T-helper 1 cell (primary cell): Measurements from ENCODE around the gene DPH7.
"Not testable (repeated sequence)": the region's sequence is repeated elsewhere in the genome, so short reads cannot be mapped to it uniquely, and the experiment has no call there.

Experiments used
- DNase-seq, 5 donors: peaks; one replicate each; pipeline ENCODE4 v3.0.0-alpha.2; 2012 to 2020

DPH7 gene

GRCh38 chr9:137606005-137606621 is 27.4 kb upstream of the DPH7 start:
- DNase-seq: no peak

GRCh38 chr9:137605121-137606004 is 26.6 kb upstream of the DPH7 start, which contains the start of gene ARRDC1:
Gene ARRDC1, plus strand, starts transcription at chr9:137605686. Its CDS starts 32 bp downstream, at chr9:137605718.
- peak; percentile 87 to 95 (median 89) for DNase-seq

DNA sequence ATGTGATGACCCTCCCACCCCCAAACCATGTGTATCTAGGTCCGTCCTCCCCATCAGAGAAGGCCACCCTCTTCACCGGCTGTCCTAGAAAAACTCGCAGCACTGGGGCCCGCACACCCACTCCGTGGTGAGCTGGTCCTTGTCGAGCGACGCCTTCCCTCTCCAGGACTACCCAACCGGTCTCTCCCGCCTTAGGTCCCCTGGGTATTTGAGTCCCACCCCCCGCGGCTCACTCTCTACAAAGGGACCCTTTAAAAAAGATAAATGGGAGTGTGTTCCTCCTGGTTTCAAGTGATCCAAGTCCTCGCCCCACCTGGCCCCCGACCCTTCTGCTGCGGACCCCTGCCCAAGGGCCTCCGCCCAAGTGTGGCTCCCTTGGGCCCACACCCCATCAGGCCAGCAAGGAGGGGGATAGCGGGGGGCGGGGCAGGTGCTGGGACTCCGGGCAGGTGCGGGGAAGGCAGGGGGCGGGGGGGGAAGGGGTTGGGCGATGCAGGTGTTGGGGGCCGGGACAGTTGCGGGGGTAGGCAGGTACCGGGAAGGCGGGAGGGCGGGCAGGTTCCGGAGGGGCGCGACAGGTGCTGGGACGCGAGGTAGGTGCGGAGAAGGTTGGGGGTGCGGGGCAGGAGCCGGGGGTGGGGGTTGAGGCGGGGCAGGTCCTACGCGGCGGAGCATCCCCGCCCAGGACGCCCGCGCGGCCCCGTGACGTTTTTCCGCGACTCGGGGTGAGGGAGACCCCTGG is 25.8 kb upstream of the DPH7 start:
- DNase-seq: no peak

- DNase-seq: no peak
Observed at GRCh38 chr9:137603879-137604278, 25.2 kb upstream of the DPH7 start.

- DNase-seq: no peak
Observed at GRCh38 chr9:137602661-137603060, 23.9 kb upstream of the DPH7 start.

DNA sequence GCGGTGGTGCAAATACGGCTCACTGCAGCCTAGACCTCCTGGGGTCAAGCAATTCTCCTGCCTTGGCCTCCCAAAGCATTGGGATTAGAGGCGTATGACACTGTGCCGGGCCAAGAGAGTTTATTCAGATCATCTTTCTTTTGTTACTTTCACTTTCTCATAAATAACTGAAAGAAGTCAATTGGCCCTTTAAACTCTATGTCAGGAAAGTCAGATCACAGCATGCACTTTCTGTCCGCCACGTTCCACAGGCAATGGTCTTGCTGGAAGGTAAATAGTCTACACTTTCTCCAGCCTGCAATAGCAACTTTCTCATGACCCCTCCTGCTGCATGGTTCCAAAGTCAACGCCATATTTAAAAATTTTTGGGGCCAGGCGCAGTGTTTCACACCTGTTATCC is 20.2 kb upstream of the DPH7 start:
- DNase-seq: no peak

GRCh38 chr9:137596577-137596976 is 17.9 kb upstream of the DPH7 start:
- not testable (repeated sequence) for DNase-seq

GRCh38 chr9:137593176-137593575 is 14.5 kb upstream of the DPH7 start:
- DNase-seq: no peak

DNA sequence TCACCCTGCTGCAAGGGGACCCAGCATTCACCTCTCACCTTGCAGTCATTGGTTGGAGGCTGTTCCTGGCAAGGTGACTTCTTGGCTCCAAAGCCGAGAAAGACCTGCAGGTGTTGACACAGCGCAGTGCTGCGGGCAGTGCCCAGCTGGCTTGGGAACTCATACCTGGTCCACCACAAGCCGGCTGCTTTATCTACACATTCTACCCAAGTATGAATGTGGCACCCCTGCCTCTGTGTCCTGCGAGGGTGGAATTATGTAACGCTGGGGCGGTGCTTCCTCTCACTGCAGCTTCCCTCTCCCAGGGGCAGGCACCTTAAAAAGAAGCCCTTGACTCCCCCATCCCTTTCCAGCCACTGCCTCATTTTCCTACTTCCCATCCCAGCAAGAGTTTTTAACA is 14.0 kb upstream of the DPH7 start:
- DNase-seq: no peak

- DNase-seq: peak; percentile 83 to 93 (median 85)
Observed at GRCh38 chr9:137590469-137591383, 12.0 kb upstream of the DPH7 start, which contains the start of gene ZMYND19. Gene ZMYND19, minus strand, starts transcription at chr9:137590512. Its CDS starts 249 bp downstream, at chr9:137590263.

DNA sequence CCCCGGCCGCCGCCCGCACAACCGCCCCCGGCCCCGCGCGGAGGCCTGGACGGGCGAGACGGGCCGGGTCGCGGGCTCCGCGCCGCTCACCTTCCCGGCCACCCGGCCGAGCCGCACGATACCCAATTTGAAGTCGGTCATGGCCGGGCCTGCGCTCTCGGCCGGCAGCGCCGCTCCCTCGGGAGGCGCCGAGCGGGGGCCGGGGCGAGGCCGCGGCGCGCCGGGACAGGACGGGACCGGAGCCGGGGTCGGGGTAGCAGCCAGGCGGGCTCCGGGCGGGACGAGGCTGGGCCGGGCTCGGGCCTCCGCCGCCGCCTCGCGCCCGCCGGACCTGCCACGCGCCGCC is 11.4 kb upstream of the DPH7 start:
- no peak for DNase-seq

GRCh38 chr9:137589441-137590122 is 10.9 kb upstream of the DPH7 start:
- no peak for DNase-seq

DNA sequence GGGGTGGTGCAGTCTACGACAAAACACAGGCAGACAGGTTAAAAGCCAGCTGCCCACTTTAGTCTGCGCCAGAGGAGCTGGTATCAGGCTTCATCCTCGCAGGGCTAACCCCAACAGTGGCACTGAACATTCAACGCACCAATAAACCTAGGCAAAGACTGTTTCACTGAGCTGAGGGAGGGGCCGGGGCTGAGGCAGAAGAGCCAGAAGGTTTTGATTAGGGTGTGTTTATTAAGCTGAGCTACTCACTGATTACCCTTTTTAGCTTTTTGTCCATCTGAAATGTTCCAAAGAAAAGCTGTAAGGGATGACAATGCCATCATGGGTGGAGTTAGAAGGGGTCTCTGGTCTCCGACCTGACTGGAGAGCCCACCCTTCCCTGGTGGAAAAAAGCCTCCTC is 10.2 kb upstream of the DPH7 start:
- DNase-seq: no peak

DNA sequence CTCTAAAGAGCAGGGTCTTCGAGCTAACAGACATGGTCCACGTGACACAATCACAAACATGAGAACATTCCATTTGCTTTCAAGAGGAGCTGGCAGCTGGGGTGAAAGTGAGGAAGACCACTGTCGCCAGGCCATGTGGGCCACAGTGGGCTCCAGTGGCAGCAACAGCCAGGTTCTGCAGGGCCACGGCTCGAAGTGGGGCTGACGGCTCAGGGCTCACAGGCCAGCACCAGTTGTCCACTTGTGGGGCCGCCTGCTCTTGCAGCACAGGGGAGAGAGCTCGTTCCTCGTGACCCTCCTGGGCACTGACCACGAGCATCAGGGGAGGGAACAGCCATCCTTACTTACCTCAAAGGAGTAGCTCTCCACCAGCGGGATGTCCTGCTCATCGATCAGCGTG is 9.6 kb upstream of the DPH7 start:
- no peak for DNase-seq

DNA sequence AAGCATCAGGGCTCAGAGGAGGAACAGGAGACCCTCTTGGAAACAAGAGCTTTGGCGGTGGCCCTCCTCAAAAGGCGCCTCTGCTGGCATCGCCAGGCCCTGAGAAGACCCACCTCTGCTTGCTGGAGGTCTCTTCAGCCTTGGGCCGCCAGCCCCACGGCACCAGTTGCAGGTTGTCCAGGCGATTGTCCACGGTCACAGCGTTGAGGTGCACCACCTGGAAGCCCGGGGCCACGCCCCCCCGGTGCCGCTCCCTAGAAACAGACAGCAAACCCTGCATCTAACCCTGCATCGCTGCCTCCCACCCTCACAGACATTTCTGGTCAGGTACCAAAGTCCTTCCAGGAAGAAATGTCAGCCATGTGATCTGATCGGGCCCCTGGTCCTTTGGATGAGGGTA is 8.1 kb upstream of the DPH7 start:
- no peak for DNase-seq

DNA sequence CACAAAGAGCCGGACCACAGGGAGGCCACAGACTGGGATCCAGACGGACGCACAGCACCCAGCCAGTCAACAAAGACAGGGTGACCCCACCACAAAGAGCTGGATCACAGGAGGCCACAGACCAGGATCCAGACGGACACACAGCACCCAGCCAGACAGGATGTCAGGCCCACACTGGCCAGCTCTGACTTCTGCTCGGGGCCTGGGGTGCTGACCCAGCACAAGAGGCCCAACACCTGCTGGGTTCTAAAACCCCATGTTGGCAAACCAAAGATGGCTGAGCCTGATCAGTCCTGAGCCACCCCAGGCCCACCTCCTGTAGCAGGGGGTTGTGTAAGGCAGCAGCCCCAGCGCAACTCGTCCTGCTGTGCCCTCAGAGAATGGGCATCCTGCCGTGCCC is 5.2 kb upstream of the DPH7 start:
- DNase-seq: no peak

DNA sequence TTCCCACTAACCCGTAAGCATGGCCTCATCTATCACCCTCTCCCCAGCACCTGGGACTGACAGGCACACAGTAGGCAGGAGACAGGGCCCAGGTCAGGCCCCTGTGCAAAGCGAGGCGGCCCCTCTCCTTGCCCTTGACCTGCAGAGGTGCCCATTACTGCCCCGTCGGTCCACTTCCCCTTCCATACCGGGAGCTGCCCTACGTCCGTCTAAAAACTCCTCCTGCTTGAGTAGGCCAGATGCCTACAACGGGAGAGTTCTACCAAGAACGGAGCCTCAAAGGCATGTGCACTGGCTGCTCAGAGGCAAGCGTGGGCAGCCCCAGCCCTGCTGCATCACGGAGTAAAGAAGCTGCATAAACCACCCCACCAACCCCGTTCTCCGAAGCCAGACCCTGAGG is 4.6 kb upstream of the DPH7 start:
- no peak for DNase-seq

- DNase-seq: no peak
Observed at GRCh38 chr9:137582286-137582860, 3.6 kb upstream of the DPH7 start.

DNA sequence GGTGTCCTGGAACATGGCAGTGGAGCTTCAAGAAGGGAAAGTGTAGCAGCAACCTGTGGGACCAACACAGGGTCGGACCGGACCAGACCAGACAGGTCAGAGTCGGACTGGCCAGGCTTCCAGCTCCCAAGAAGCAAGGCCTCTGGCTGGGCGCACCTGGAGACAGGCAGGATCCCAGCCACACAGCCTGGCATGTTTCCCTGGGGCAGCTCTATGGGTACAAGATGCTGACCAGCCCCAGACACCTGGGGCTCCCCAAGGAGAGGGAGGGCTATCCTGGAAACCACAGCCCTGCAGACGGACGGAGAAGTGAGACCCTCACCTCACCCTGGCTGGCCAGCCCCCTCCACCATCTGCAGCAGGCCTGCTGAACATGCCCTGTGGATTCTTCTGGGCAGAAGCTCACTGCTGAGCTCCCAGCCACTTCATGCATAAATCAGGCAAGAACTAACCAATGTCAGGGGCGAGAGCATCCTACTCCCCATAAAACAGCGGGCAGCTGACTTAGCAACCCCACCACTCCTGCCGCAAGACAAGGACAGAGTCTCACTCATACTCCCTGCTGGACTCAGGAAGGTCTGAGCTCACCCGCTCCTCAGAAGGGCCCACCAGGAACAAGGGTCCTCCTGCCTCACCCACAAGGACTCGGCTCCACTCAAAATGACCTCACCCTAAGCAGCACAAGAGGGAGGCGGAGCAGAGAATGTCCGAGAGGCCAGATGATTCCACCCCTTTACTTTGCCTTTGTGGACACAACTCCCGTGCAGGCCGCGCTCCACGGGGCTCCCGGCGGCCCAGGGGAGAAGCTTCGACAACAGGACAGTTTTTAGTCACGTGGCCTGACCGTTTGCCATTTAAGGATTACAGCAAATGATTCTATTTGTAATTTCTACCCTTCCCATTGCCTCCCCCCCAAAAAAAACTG is 2.9 kb upstream of the DPH7 start:
- DNase-seq: no peak

DNA sequence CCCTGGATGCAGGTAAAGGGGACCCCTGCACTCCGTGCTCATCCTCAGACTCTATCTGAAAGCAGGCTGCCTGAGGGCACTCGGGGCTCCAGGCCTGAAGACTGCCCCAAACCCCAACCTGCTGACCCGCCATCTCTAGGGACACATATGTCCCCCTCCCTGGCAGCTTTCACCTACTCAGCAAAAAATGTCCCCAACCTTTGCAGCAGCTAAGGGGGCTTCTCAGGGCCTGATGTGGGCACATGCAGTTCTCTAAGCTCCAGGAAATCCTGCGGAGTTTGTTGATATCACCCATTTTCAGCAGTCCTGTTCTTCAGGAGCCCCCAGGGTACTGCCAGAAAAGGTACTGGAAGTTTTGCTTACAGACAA is 2.2 kb upstream of the DPH7 start:
- no peak for DNase-seq
